Trophoblast cell (in vitro differentiated cells and primary cell): ENCODE results near the gene PPM1F.

ENCODE experiments used
- DNase-seq, 2 donors: peaks; one replicate each; pipeline ENCODE4 v3.0.0-alpha.2; 2016
- H2AFZ ChIP-seq: 2 replicates; pipeline ENCODE4 v1.6.1; 2013; ENCODE audit warnings: low read length, moderate library complexity, mild to moderate bottlenecking; ENCODE audit not compliant: insufficient read depth, poor library complexity
- H2AK5ac ChIP-seq: 2 replicates; pipeline ENCODE4 v1.6.1; 2013; ENCODE audit warnings: mild to moderate bottlenecking, low read length
- H2BK120ac ChIP-seq: 2 replicates; pipeline ENCODE4 v1.6.1; 2013; ENCODE audit warnings: low read length, mild to moderate bottlenecking, moderate library complexity; ENCODE audit not compliant: insufficient read depth, poor library complexity
- H2BK12ac ChIP-seq: 2 replicates; pipeline ENCODE4 v1.6.1; 2013; ENCODE audit warnings: mild to moderate bottlenecking, low read length, moderate library complexity
- H2BK5ac ChIP-seq: 2 replicates; pipeline ENCODE4 v1.6.1; 2013; ENCODE audit warnings: low read length, low read depth, moderate library complexity, mild to moderate bottlenecking; ENCODE audit not compliant: poor library complexity
- H3K14ac ChIP-seq: 2 replicates; pipeline ENCODE4 v1.6.1; 2013; ENCODE audit warnings: mild to moderate bottlenecking, low read length
- H3K18ac ChIP-seq: 2 replicates; pipeline ENCODE4 v1.6.1; 2013; ENCODE audit warnings: mild to moderate bottlenecking, low read length
- H3K23ac ChIP-seq: 2 replicates; pipeline ENCODE4 v1.6.1; 2013; ENCODE audit warnings: low read length
- H3K27ac ChIP-seq: 2 replicates; pipeline ENCODE4 v1.5.1; 2013; ENCODE audit warnings: low read depth, mild to moderate bottlenecking, inconsistent platforms, low read length, moderate library complexity
- H3K27me3 ChIP-seq: 2 replicates; pipeline ENCODE4 v1.6.1; 2013; ENCODE audit warnings: inconsistent platforms, mild to moderate bottlenecking, low read length, moderate library complexity; ENCODE audit not compliant: insufficient read depth
- H3K36me3 ChIP-seq, 2 experiments: 1 replicate in 1 of 2; 2 replicates in 1 of 2; pipeline ENCODE4 v1.6.1; 2013; ENCODE audit warnings: low read length in 2 of 2, mild to moderate bottlenecking in 2 of 2, moderate library complexity in 1 of 2; ENCODE audit not compliant: insufficient read depth in 2 of 2, control insufficient read depth in 1 of 2
- H3K4ac ChIP-seq: 2 replicates; pipeline ENCODE4 v1.6.1; 2013; ENCODE audit warnings: low read depth, mild to moderate bottlenecking, low read length, moderate library complexity
- H3K4me1 ChIP-seq, 2 experiments: 1 replicate in 1 of 2; 2 replicates in 1 of 2; pipeline ENCODE4 v1.6.1; 2013; ENCODE audit warnings: low read length in 2 of 2, mild to moderate bottlenecking in 2 of 2, moderate library complexity in 1 of 2; ENCODE audit not compliant: insufficient read depth in 2 of 2, control insufficient read depth in 1 of 2
- H3K4me2 ChIP-seq: 2 replicates; pipeline ENCODE4 v1.6.1; 2013; ENCODE audit warnings: inconsistent platforms, mild to moderate bottlenecking, low read length, moderate library complexity
- H3K4me3 ChIP-seq: 2 replicates; pipeline ENCODE4 v1.5.1; 2013; ENCODE audit warnings: mild to moderate bottlenecking, low read depth, low read length, inconsistent platforms
- H3K79me1 ChIP-seq: one replicate; pipeline ENCODE4 v1.6.1; 2013; ENCODE audit warnings: low read length
- H3K79me2 ChIP-seq: 2 replicates; pipeline ENCODE4 v1.6.1; 2013; ENCODE audit warnings: low read length, mild to moderate bottlenecking; ENCODE audit not compliant: control insufficient read depth, insufficient read depth, poor library complexity
- H3K9ac ChIP-seq: 2 replicates; pipeline ENCODE4 v1.6.1; 2013; ENCODE audit warnings: mild to moderate bottlenecking, low read length
- H3K9me3 ChIP-seq: 2 replicates; pipeline ENCODE4 v1.6.1; 2013; ENCODE audit warnings: low read depth, mild to moderate bottlenecking, control low read depth, inconsistent platforms, low read length; ENCODE audit not compliant: insufficient read depth
- H4K12ac ChIP-seq: 2 replicates; pipeline ENCODE4 v1.6.1; 2013; ENCODE audit warnings: low read depth, mild to moderate bottlenecking, low read length, moderate library complexity
- H4K8ac ChIP-seq: 2 replicates; pipeline ENCODE4 v1.6.1; 2013; ENCODE audit warnings: low read depth, mild to moderate bottlenecking, low read length, moderate library complexity
- H4K91ac ChIP-seq: one replicate; pipeline ENCODE4 v1.6.1; 2013; ENCODE audit warnings: low read depth, mild to moderate bottlenecking, low read length, moderate library complexity
- WGBS: extraction: QIAGEN DNeasy Blood & Tissue Kit; methylation state at CpG from one replicate; pipeline ENCODE4 v1.1.7; 2013; ENCODE audit warnings: missing lambda C conversion rate; ENCODE audit not compliant: insufficient read length, insufficient coverage; ENCODE audit errors: extremely low coverage; 5-methylcytosine and 5-hydroxymethylcytosine counted together

PPM1F gene

DNA sequence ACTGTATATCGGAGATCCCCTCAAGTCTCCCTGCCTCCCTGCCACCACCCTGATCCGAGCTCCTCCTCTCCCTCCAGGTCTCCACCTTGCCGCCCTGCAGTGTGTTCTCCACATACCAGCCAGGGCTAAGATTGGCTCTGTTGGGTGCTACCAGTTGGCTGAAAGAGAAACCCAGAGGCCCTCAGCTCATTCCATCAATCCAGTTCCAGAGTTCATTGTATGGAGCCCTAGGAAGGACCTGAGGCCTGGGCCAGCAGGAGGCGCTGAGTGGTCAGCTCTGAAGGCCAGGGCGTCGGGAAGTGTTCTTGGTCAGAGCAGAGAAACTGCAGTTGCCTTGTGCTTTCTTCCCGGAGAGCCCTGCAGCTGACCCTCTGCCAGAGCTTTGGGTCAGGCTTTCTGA, 32.1 kb upstream of the PPM1F start:
- H3K23ac ChIP-seq: no peak overlapping the region
- peaks cover 0 to 2% of the 10 kb centered on the region in 2 experiments for H3K4me1 ChIP-seq
- H4K8ac ChIP-seq: no peak overlapping the region
- no CpG with 5 or more reads among the region's 7 CpGs for WGBS
- H3K14ac ChIP-seq: no peak overlapping the region
- H2BK12ac ChIP-seq: no peak overlapping the region
- H3K27me3 ChIP-seq: no peaks in the 10 kb centered on the region
- H3K27ac ChIP-seq: no peak overlapping the region
- H3K4me3 ChIP-seq: no peak overlapping the region
- peaks cover 5% of the 10 kb centered on the region for H3K79me1 ChIP-seq
- H3K4me2 ChIP-seq: no peak overlapping the region
- no peaks in the 10 kb centered on the region for H3K36me3 ChIP-seq
- H3K18ac ChIP-seq: no peak overlapping the region
- peak; percentile 29 to 59 for DNase-seq
- H3K9ac ChIP-seq: no peak overlapping the region
- no peak overlapping the region for H2AFZ ChIP-seq
- H4K91ac ChIP-seq: no peak overlapping the region
- no peak overlapping the region for H3K4ac ChIP-seq
- H2BK5ac ChIP-seq: no peak overlapping the region
- H2BK120ac ChIP-seq: no peak overlapping the region
- no peak overlapping the region for H4K12ac ChIP-seq
- peaks cover 2% of the 10 kb centered on the region for H3K9me3 ChIP-seq
- H2AK5ac ChIP-seq: no peak overlapping the region
- H3K79me2 ChIP-seq: peaks cover 5% of the 10 kb centered on the region

DNA sequence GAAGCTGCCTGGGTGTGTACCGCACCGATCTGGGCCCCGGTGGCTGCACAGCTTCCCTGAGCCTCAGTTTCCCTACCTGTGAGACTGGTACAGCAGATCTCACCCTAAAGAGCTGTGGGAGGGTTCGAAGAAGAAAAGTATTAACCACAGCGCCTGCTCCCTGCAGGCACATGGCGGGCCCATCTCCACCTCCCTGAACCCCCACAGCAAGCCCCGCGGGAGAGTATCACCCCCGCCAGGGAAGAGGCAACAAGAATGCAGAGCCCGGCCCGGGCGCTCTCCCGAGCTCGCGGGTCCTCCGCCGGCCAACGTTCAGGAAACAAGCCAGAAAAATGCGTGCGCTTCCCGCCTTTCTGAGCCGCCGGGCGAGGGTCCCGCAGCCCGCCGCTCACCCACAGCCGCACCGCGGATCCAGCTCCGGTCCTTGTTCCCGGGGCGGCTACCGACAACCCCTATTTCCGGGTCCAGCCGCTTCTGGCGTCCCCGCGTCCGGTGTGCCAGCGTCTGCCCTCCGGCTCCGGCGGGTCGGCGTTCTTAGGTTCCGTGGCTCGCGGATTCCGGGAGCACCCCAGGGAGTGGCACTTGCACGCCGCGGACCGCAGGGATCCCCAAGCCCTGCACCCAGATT, 29.8 kb upstream of the PPM1F start, which contains the start of gene TOP3B:
Gene TOP3B (minus strand): TSS at position 450 of the 628 bp plus-strand sequence. CDS start 7,078 bp downstream, outside the sequence.
- Histone ChIP-seq H3K4me3 (peak within 1 kb of the TSS; percentile 88), H3K4me2 (peak within 1 kb of the TSS; percentile 87), H2BK120ac (peak within 1 kb of the TSS; percentile 88), H3K79me1 (peaks cover 5% of the 10 kb centered on the region), H4K91ac (peak within 1 kb of the TSS; percentile 95), H3K79me2 (peaks cover 5% of the 10 kb centered on the region), H3K18ac (peak within 1 kb of the TSS; percentile 18), H3K4ac (peak within 1 kb of the TSS; percentile 88), H3K4me1 (peaks cover 0 to 2% of the 10 kb centered on the region in 2 experiments), H3K36me3 (peaks cover 10 to 11% of the 10 kb centered on the region in 2 experiments), H2AFZ (peak within 1 kb of the TSS; percentile 95), H4K12ac (peak within 1 kb of the TSS; percentile 98), H3K23ac (no peak within 1 kb of the TSS), H3K9me3 (peaks cover 2% of the 10 kb centered on the region), H2BK12ac (no peak within 1 kb of the TSS), H3K27me3 (no peaks in the 10 kb centered on the region), H3K14ac (peak within 1 kb of the TSS; percentile 90), H2AK5ac (peak within 1 kb of the TSS; percentile 90), H3K27ac (peak within 1 kb of the TSS; percentile 2), H3K9ac (peak within 1 kb of the TSS; percentile 87), H2BK5ac (peak within 1 kb of the TSS; percentile 69), H4K8ac (peak within 1 kb of the TSS; percentile 100)
- peak; percentile 63 to 84 for DNase-seq
- no CpG with 5 or more reads among the region's 54 CpGs for WGBS

DNA sequence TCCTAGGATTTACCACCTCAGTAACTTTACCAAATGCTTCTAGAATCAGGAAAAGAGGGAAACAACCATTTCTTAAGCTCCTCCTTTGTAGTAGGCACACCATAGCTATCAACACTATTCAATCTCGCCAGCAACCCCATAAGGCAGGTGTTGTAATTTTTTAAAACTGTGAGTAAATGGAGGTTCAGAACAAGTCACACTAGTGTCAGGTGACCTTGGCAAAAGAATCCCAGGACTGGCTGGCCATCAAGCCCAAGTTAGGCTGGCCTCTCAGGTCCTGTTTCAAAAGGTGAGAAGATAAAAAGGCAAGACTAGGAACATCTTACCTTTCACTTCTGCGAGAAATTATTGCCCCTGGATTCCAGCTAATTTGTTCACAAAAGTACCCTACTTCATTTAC, 29.2 kb upstream of the PPM1F start:
- H3K14ac ChIP-seq: peak overlapping the region; percentile 90
- H3K4me1 ChIP-seq: peaks cover 0 to 2% of the 10 kb centered on the region in 2 experiments
- no peak for DNase-seq
- H3K79me2 ChIP-seq: peaks cover 5% of the 10 kb centered on the region
- H3K9me3 ChIP-seq: peaks cover 2% of the 10 kb centered on the region
- H2BK12ac ChIP-seq: no peak overlapping the region
- H3K79me1 ChIP-seq: peaks cover 5% of the 10 kb centered on the region
- no peaks in the 10 kb centered on the region for H3K27me3 ChIP-seq
- peak overlapping the region; percentile 88 for H3K4ac ChIP-seq
- H4K8ac ChIP-seq: peak overlapping the region; percentile 100
- peaks cover 10 to 11% of the 10 kb centered on the region in 2 experiments for H3K36me3 ChIP-seq
- H3K23ac ChIP-seq: no peak overlapping the region
- H2AFZ ChIP-seq: no peak overlapping the region
- H2BK120ac ChIP-seq: no peak overlapping the region
- peak overlapping the region; percentile 2 for H2BK5ac ChIP-seq
- no peak overlapping the region for H3K27ac ChIP-seq
- H4K12ac ChIP-seq: peak overlapping the region; percentile 98
- H2AK5ac ChIP-seq: no peak overlapping the region
- H3K4me2 ChIP-seq: peak overlapping the region; percentile 87
- no peak overlapping the region for H3K18ac ChIP-seq
- H3K9ac ChIP-seq: peak overlapping the region; percentile 87
- no CpG with 5 or more reads among the region's 2 CpGs for WGBS
- H4K91ac ChIP-seq: peak overlapping the region; percentile 95
- H3K4me3 ChIP-seq: peak overlapping the region; percentile 88

DNA sequence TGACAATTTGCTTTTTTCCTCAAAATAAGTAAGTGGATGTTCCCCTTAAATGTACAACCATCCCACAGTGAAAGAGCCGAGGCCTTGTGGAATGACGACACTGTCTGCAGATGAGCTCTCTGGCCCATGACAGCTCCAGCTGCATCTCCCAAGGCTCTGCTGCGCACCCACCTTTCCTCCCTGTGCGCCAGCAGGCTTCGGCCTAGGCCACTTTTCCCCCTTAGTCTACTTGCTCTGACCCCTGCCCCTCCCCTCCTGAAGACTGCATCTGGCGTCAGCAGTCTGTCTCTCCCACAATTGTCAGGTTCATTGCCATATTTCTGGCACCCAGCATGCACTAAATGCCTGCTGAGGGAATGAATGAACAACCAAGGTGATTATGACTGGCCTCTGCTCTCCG, 27.9 kb upstream of the PPM1F start:
- Histone ChIP-seq H3K79me1 (peaks cover 5% of the 10 kb centered on the region), H2AK5ac (no peak overlapping the region), H3K4me3 (no peak overlapping the region), H3K4me2 (no peak overlapping the region), H4K8ac (no peak overlapping the region), H3K23ac (no peak overlapping the region), H3K27me3 (no peaks in the 10 kb centered on the region), H3K27ac (no peak overlapping the region), H3K4me1 (peaks cover 0 to 2% of the 10 kb centered on the region in 2 experiments), H3K9ac (no peak overlapping the region), H4K12ac (no peak overlapping the region), H2BK120ac (no peak overlapping the region), H3K14ac (no peak overlapping the region), H2BK12ac (no peak overlapping the region), H2BK5ac (no peak overlapping the region), H4K91ac (no peak overlapping the region), H2AFZ (no peak overlapping the region), H3K4ac (no peak overlapping the region), H3K79me2 (peaks cover 5% of the 10 kb centered on the region), H3K18ac (no peak overlapping the region), H3K36me3 (peaks cover 10 to 13% of the 10 kb centered on the region in 2 experiments), H3K9me3 (peaks cover 2% of the 10 kb centered on the region)
- no CpG with 5 or more reads among the region's 7 CpGs for WGBS
- no peak for DNase-seq
